Neural crest cell (in vitro differentiated cells): Measurements from ENCODE around the gene GPR78. TPM values are rescaled to one million over a fixed set of nuclear protein-coding genes. Genes with fewer than 3 reads are reported as not detected.

Source experiments
- DNase-seq: peaks from one replicate; pipeline ENCODE4 v3.0.0; 2021; ENCODE audit warnings: low read depth, mixed read lengths, low spot score
- H3K27ac Mint-ChIP-seq: one replicate; pipeline ENCODE4 v1.8.0; 2021; ENCODE audit warnings: mild to moderate bottlenecking, mixed read lengths; ENCODE audit not compliant: unreplicated experiment
- H3K27me3 Mint-ChIP-seq: 2 replicates; pipeline ENCODE4 v1.8.0; 2021; ENCODE audit warnings: low read depth, mild to moderate bottlenecking, mixed read lengths
- H3K36me3 Mint-ChIP-seq: 2 replicates; pipeline ENCODE4 v1.8.0; 2021; ENCODE audit warnings: low read depth, mild to moderate bottlenecking, mixed read lengths
- H3K4me1 Mint-ChIP-seq: 2 replicates; pipeline ENCODE4 v1.8.0; 2021; ENCODE audit warnings: mixed read lengths
- H3K4me3 Mint-ChIP-seq: one replicate; pipeline ENCODE4 v1.8.0; 2021; ENCODE audit warnings: mild to moderate bottlenecking, mixed read lengths
- H3K9me3 Mint-ChIP-seq: 2 replicates; pipeline ENCODE4 v1.8.0; 2021; ENCODE audit warnings: mixed read lengths
- CTCF ChIP-seq: fragments of 200-600 bp; sonication (generic); conservative IDR thresholded peaks from 2 replicates; pipeline ENCODE4 v1.5.0; 2021; ENCODE audit warnings: antibody characterized with exemption, mild to moderate bottlenecking
- total RNA-seq: library from RNA; stranded (reverse); gene quantifications from 2 replicates; pipeline ENCODE4 v1.2.1, GENCODE V29; 2021

Gene GPR78
- total RNA-seq, 1 donor from 2014 or later: not detected

GRCh38 chr4:8609406-8609805 lies 29.2 kb downstream of the GPR78 start:
- Mint-ChIP-seq H3K27ac (no peak overlapping the region), H3K9me3 (no peaks in the 10 kb centered on the region), H3K4me3 (no peak overlapping the region), H3K4me1 (no peaks in the 10 kb centered on the region), H3K36me3 (no peaks in the 10 kb centered on the region), H3K27me3 (peaks cover 14% of the 10 kb centered on the region)
- no peak for DNase-seq
- TF ChIP-seq CTCF: no peak

DNA sequence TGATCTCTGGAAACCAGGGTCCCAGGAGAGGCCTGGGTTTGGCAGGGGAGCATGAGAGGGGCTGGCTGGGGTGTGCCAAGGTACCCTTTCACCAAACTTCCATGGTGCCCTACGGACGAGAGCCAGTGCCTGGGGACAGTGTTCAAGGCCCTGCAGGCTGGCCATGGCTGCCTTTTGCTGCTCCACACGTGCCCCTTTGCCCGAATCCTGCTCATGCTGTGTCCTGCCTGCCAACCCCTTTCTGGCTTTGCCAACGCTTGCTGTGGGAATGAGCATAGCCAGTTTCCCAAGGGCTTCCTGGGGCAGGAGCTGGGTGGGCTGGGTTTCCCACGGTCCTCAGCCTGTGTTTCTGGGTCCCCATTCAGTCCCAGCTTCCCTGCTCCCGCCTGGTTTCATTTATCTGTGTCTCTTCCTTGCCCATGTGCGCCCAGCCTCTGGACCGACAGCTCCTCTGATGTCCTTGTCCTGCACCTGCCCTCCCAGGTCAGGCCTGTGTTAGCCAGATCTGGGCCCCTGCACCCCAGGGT lies 29.7 kb downstream of the GPR78 start:
- Mint-ChIP-seq H3K4me3 (no peak overlapping the region), H3K4me1 (no peaks in the 10 kb centered on the region), H3K9me3 (no peaks in the 10 kb centered on the region), H3K27ac (no peak overlapping the region), H3K36me3 (no peaks in the 10 kb centered on the region), H3K27me3 (peaks cover 14% of the 10 kb centered on the region)
- no peak for TF ChIP-seq CTCF
- no peak for DNase-seq

DNA sequence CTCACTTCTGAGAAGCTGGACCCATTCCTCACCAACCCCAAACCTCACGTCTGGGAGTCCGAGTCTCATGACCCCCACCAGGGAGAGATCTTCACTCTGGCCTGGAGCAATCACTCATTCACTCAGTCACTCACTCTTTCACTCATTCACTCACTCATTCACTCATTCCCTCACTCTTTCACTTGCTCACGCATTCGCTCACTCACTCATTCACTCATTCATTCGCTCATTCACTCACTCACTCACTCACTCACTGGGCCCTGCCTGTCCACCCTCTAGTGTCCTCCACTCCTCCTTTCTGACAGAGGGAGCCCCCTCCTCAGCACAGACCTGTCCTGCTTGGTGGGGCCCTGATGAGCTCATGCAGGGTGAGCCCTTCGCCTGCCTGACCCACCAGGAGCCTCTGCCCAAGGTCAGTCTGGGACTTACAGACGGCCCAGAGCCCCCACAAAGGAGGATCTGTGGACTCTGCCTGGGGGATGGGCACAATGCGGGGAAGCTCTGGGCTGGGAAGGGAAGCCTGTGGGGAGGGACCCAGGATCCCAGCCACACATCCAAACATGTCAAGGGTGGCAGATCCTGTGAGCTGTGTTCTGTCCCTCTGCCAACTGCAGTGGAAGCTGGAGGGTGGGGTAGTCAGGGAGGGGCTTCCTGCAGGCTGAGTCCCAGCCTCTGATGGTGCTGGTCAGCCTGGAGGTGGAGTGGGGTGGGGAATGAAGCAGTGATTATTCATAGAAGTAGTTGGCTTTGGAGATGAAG lies 30.8 kb downstream of the GPR78 start:
- Mint-ChIP-seq H3K27ac (no peak overlapping the region), H3K4me3 (no peak overlapping the region), H3K9me3 (no peaks in the 10 kb centered on the region), H3K36me3 (no peaks in the 10 kb centered on the region), H3K4me1 (no peaks in the 10 kb centered on the region), H3K27me3 (peaks cover 14% of the 10 kb centered on the region)
- no peak for DNase-seq
- TF ChIP-seq CTCF: no peak

GRCh38 chr4:8612646-8613045 lies 32.5 kb downstream of the GPR78 start:
- H3K4me3 Mint-ChIP-seq: no peak overlapping the region
- no peaks in the 10 kb centered on the region for H3K4me1 Mint-ChIP-seq
- H3K9me3 Mint-ChIP-seq: no peaks in the 10 kb centered on the region
- H3K27ac Mint-ChIP-seq: no peak overlapping the region
- H3K27me3 Mint-ChIP-seq: peaks cover 14% of the 10 kb centered on the region
- TF ChIP-seq CTCF: no peak
- no peaks in the 10 kb centered on the region for H3K36me3 Mint-ChIP-seq
- DNase-seq: no peak

- Mint-ChIP-seq H3K4me3 (no peak overlapping the region), H3K27me3 (peaks cover 14% of the 10 kb centered on the region), H3K4me1 (no peaks in the 10 kb centered on the region), H3K9me3 (no peaks in the 10 kb centered on the region), H3K27ac (no peak overlapping the region), H3K36me3 (no peaks in the 10 kb centered on the region)
- TF ChIP-seq CTCF: no peak
- no peak for DNase-seq
Observed at GRCh38 chr4:8613421-8614364, 33.5 kb downstream of the GPR78 start.
